ENCODE data around the gene DLGAP1. TPM values are rescaled to one million over a fixed set of nuclear protein-coding genes. Genes with fewer than 3 reads are reported as not detected.

Gene DLGAP1
- total RNA-seq, 1 experiment from 2014 or later, result not detected

- Mint-ChIP-seq H3K4me3 (ENCODE audit: unreplicated experiment) (no peak overlapping the region), H3K9me3 (ENCODE audit: unreplicated experiment) (peaks cover 7% of the 10 kb centered on the region), H3K27ac (ENCODE audit: low read depth, unreplicated experiment) (no peak overlapping the region), H3K27me3 (ENCODE audit: insufficient read depth, unreplicated experiment) (peaks cover 22% of the 10 kb centered on the region), H3K36me3 (ENCODE audit: insufficient read depth, unreplicated experiment) (no peaks in the 10 kb centered on the region), H3K4me1 (ENCODE audit: insufficient read depth, unreplicated experiment) (peaks cover 9% of the 10 kb centered on the region)
- no peak for DNase-seq (ENCODE audit: unreplicated experiment)
- TF ChIP-seq CTCF (IDR thresholded peaks at IDR 0.05; ENCODE audit: unreplicated experiment), result no peak
- ChIA-PET POLR2A (no interaction called here), CTCF (interaction anchor here (0.7 kb wide), 1 partner anchor 603 kb away, joined by 3 read pairs; no protein-coding TSS in a partner anchor)
- no TSS peak for BruUV-seq (replicated peaks)
- intact Hi-C loops (cut with micrococcal nuclease), result no loop called here
Observed at GRCh38 chr18:4453874-4454536, 1.1 kb downstream of the DLGAP1 start.

GRCh38 chr18:4453567-4453873, 1.6 kb downstream of the DLGAP1 start:
- ChIA-PET POLR2A (no interaction called here), CTCF (no interaction called here)
- no TSS peak for BruUV-seq (replicated peaks)
- Mint-ChIP-seq H3K4me3 (ENCODE audit: unreplicated experiment) (no peak overlapping the region), H3K4me1 (ENCODE audit: insufficient read depth, unreplicated experiment) (peaks cover 9% of the 10 kb centered on the region), H3K36me3 (ENCODE audit: insufficient read depth, unreplicated experiment) (no peaks in the 10 kb centered on the region), H3K27ac (ENCODE audit: low read depth, unreplicated experiment) (no peak overlapping the region), H3K27me3 (ENCODE audit: insufficient read depth, unreplicated experiment) (peaks cover 22% of the 10 kb centered on the region), H3K9me3 (ENCODE audit: unreplicated experiment) (peaks cover 7% of the 10 kb centered on the region)
- TF ChIP-seq CTCF (IDR thresholded peaks at IDR 0.05; ENCODE audit: unreplicated experiment), result no peak
- no peak for DNase-seq (ENCODE audit: unreplicated experiment)
- intact Hi-C loops (cut with micrococcal nuclease), result no loop called here

GRCh38 chr18:4450065-4450658, 4.9 kb downstream of the DLGAP1 start:
- TF ChIP-seq CTCF (IDR thresholded peaks at IDR 0.05; ENCODE audit: unreplicated experiment), result no peak
- CTCF ChIA-PET, result interaction anchor here (0.7 kb wide), 1 partner anchor 510 kb away, joined by 3 read pairs; no protein-coding TSS in a partner anchor
- Mint-ChIP-seq H3K27ac (ENCODE audit: low read depth, unreplicated experiment) (no peak overlapping the region), H3K4me3 (ENCODE audit: unreplicated experiment) (no peak overlapping the region), H3K9me3 (ENCODE audit: unreplicated experiment) (peaks cover 14% of the 10 kb centered on the region), H3K4me1 (ENCODE audit: insufficient read depth, unreplicated experiment) (peaks cover 9% of the 10 kb centered on the region), H3K36me3 (ENCODE audit: insufficient read depth, unreplicated experiment) (no peaks in the 10 kb centered on the region), H3K27me3 (ENCODE audit: insufficient read depth, unreplicated experiment) (peaks cover 22% of the 10 kb centered on the region)
- POLR2A ChIA-PET, result no interaction called here
- intact Hi-C loops (cut with micrococcal nuclease), result no loop called here
- BruUV-seq (replicated peaks), result no TSS peak
- DNase-seq (ENCODE audit: unreplicated experiment), result no peak

GRCh38 chr18:4445902-4446301, 9.2 kb downstream of the DLGAP1 start:
- Mint-ChIP-seq H3K9me3 (ENCODE audit: unreplicated experiment) (peaks cover 7% of the 10 kb centered on the region), H3K4me3 (ENCODE audit: unreplicated experiment) (no peak overlapping the region), H3K4me1 (ENCODE audit: insufficient read depth, unreplicated experiment) (peaks cover 9% of the 10 kb centered on the region), H3K36me3 (ENCODE audit: insufficient read depth, unreplicated experiment) (no peaks in the 10 kb centered on the region), H3K27ac (ENCODE audit: low read depth, unreplicated experiment) (no peak overlapping the region), H3K27me3 (ENCODE audit: insufficient read depth, unreplicated experiment) (peaks cover 15% of the 10 kb centered on the region)
- ChIA-PET POLR2A (interaction anchor here (0.8 kb wide), 1 partner anchor 13 kb away, joined by 3 read pairs; no protein-coding TSS in a partner anchor), CTCF (no interaction called here)
- intact Hi-C loops (cut with micrococcal nuclease), result no loop called here
- no TSS peak for BruUV-seq (replicated peaks)
- no peak for DNase-seq (ENCODE audit: unreplicated experiment)
- no peak for TF ChIP-seq CTCF (IDR thresholded peaks at IDR 0.05; ENCODE audit: unreplicated experiment)
